Panc1 (cell line): ENCODE data around the gene KRTAP4-5. TPM values are rescaled to one million over a fixed set of nuclear protein-coding genes. Genes with fewer than 3 reads are reported as not detected.

Experiments
- ATAC-seq: fragments of 200-7000 bp; cut with Tn5 transposase; 2 replicates; pipeline ENCODE4 v1.9.1; 2020; ENCODE audit warnings: mild to moderate bottlenecking, moderate library complexity
- BruUV-seq: library from RNA; stranded (reverse); fragments of 400-500 nt; replicated peaks from 2 replicates; lab custom pipeline; 2021; lab: Mats Ljungman, UMichigan
- CTCF ChIA-PET: fragments of 300-600 bp; sonication (Branson Sonifier 250); formaldehyde crosslinking; loops from one replicate; lab custom pipeline; 2022; ENCODE audit warnings: antibody characterized with exemption; lab: Charles Lee
- POLR2A ChIA-PET: fragments of 300-600 bp; sonication (Branson Sonifier 250); formaldehyde crosslinking; loops from one replicate; lab custom pipeline; 2022; ENCODE audit warnings: antibody characterized with exemption; lab: Charles Lee
- DNase-seq: peaks from one replicate; pipeline ENCODE4 v3.0.0-alpha.2; 2010; ENCODE audit warnings: low read depth, low spot score
- H3K27ac ChIP-seq: 2 replicates; pipeline ENCODE4 v1.5.1; 2011; ENCODE audit warnings: mild to moderate bottlenecking, low read length, inconsistent platforms
- H3K27me3 ChIP-seq: fragments of 200-500 bp; sonication (Bioruptor generic); 2 replicates; pipeline ENCODE4 v1.6.0; 2014; ENCODE audit warnings: low read length, inconsistent platforms; ENCODE audit not compliant: control insufficient read depth, insufficient read depth
- H3K36me3 ChIP-seq: fragments of 200-500 bp; sonication (Bioruptor generic); 2 replicates; pipeline ENCODE4 v1.5.1; 2014; ENCODE audit warnings: inconsistent platforms, mild to moderate bottlenecking, low read length, moderate library complexity; ENCODE audit not compliant: control insufficient read depth, insufficient read depth
- H3K4me1 ChIP-seq: 2 replicates; pipeline ENCODE4 v1.5.1; 2011; ENCODE audit warnings: inconsistent platforms, mild to moderate bottlenecking, low read length, moderate library complexity; ENCODE audit not compliant: control insufficient read depth, insufficient read depth
- H3K4me3 ChIP-seq, 2 experiments: 2 replicates each; pipeline ENCODE4 v1.5.1; 2011 to 2012; ENCODE audit warnings: low read depth in 2 of 2, low read length in 2 of 2, mild to moderate bottlenecking in 2 of 2, inconsistent platforms in 1 of 2, moderate library complexity in 1 of 2
- H3K9me3 ChIP-seq: fragments of 200-500 bp; sonication (Bioruptor generic); 2 replicates; pipeline ENCODE4 v1.5.1; 2014; ENCODE audit warnings: low read depth, mild to moderate bottlenecking, inconsistent platforms, low read length, moderate library complexity; ENCODE audit not compliant: control insufficient read depth, insufficient read depth
- POLR2AphosphoS5 ChIP-seq: IDR thresholded peaks from 2 replicates; pipeline ENCODE4 v1.6.1; 2012; ENCODE audit warnings: mild to moderate bottlenecking, low read depth, low read length, moderate library complexity
- SIN3A ChIP-seq: IDR thresholded peaks from 2 replicates; pipeline ENCODE4 v1.6.1; 2012; ENCODE audit warnings: low read depth, mild to moderate bottlenecking, low read length, moderate library complexity, borderline replicate concordance; ENCODE audit not compliant: insufficient read depth
- TCF7L2 ChIP-seq: IDR thresholded peaks from 2 replicates; pipeline ENCODE4 v1.6.1; 2011; ENCODE audit warnings: mild to moderate bottlenecking, low read depth, low read length, inconsistent platforms
- in situ Hi-C: cut with HindIII; loops from 2 replicates; pipeline ENCODE4 v1.10.0; 2016; ENCODE audit warnings: low sequenced_read_pairs, low pct_unique_long_range_greater_than_20kb
- intact Hi-C: fragments of 100-400 bp; cut with micrococcal nuclease; formaldehyde crosslinking; loops from one replicate; pipeline ENCODE4 v1.10.0; 2022; ENCODE audit not compliant: unreplicated experiment
- total RNA-seq: library from RNA; stranded (reverse); gene quantifications from one replicate; pipeline ENCODE4 v1.2.1, GENCODE V29; 2021; ENCODE audit not compliant: unreplicated experiment
- TF ChIP-seq, protein P1 (sequence below), 2 experiments: IDR thresholded peaks; 2 replicates each; pipeline ENCODE4 v1.6.1; 2011 to 2012; ENCODE audit warnings: low read depth in 2 of 2, control low read depth in 1 of 2, low read length in 1 of 2, mild to moderate bottlenecking in 1 of 2, moderate library complexity in 1 of 2; ENCODE audit not compliant: insufficient read depth in 1 of 2
- TF ChIP-seq, protein P2 (sequence below): fragments of 450-650 bp; IDR thresholded peaks from 2 replicates; pipeline ENCODE4 v1.5.1; 2017; ENCODE audit warnings: mild to moderate bottlenecking

The KRTAP4-5 gene
- total RNA-seq, 1 experiment from 2014 or later = not detected

DNA sequence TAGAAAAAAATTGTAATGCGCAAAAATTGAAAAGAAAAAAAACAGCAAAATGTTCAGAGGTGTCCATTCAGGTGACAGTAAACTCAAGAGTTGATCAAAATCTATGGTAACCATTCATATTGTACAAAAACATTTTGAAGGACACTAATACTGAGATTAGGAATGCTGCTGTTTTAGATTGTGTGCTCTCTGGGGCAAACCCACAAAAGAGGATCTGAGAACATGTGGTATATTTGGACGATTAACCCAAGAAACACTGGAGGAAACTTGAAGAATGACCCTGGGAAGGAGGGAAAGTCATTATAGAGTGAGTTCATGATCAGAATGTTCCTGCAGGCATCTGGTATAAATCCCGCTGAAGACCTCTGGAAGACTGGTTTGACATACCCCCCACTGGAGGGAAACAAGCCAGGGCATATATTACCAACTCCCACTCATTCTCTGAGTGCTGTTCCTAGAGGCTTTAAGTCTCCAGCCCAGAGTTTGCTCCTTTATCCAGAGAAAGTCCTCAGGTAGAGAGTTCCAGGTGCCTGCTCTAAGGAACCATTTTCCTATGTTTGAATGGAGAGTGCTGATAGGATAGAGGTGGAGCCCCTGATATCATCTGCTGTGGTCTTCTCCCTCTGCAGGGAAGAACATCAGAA, 27.2 kb upstream of the KRTAP4-5 start:
- H3K9me3 ChIP-seq = no peaks in the 10 kb centered on the region
- peaks cover 15% of the 10 kb centered on the region for H3K27me3 ChIP-seq
- CTCF ChIA-PET = no interaction called here
- POLR2A ChIA-PET = no interaction called here
- no peaks in the 10 kb centered on the region for H3K4me1 ChIP-seq
- DNase-seq (no peak), ATAC-seq (no peak)
- TF ChIP-seq TCF7L2 (no peak), POLR2AphosphoS5 (no peak), SIN3A (no peak)
- TF ChIP-seq, protein P1, sequence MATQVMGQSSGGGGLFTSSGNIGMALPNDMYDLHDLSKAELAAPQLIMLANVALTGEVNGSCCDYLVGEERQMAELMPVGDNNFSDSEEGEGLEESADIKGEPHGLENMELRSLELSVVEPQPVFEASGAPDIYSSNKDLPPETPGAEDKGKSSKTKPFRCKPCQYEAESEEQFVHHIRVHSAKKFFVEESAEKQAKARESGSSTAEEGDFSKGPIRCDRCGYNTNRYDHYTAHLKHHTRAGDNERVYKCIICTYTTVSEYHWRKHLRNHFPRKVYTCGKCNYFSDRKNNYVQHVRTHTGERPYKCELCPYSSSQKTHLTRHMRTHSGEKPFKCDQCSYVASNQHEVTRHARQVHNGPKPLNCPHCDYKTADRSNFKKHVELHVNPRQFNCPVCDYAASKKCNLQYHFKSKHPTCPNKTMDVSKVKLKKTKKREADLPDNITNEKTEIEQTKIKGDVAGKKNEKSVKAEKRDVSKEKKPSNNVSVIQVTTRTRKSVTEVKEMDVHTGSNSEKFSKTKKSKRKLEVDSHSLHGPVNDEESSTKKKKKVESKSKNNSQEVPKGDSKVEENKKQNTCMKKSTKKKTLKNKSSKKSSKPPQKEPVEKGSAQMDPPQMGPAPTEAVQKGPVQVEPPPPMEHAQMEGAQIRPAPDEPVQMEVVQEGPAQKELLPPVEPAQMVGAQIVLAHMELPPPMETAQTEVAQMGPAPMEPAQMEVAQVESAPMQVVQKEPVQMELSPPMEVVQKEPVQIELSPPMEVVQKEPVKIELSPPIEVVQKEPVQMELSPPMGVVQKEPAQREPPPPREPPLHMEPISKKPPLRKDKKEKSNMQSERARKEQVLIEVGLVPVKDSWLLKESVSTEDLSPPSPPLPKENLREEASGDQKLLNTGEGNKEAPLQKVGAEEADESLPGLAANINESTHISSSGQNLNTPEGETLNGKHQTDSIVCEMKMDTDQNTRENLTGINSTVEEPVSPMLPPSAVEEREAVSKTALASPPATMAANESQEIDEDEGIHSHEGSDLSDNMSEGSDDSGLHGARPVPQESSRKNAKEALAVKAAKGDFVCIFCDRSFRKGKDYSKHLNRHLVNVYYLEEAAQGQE (IDR thresholded peaks at IDR 0.05; ENCODE audit: insufficient read depth in 1 of 2, low read depth in 2 of 2, low read length in 1 of 2) = no peak
- TF ChIP-seq, protein P2, sequence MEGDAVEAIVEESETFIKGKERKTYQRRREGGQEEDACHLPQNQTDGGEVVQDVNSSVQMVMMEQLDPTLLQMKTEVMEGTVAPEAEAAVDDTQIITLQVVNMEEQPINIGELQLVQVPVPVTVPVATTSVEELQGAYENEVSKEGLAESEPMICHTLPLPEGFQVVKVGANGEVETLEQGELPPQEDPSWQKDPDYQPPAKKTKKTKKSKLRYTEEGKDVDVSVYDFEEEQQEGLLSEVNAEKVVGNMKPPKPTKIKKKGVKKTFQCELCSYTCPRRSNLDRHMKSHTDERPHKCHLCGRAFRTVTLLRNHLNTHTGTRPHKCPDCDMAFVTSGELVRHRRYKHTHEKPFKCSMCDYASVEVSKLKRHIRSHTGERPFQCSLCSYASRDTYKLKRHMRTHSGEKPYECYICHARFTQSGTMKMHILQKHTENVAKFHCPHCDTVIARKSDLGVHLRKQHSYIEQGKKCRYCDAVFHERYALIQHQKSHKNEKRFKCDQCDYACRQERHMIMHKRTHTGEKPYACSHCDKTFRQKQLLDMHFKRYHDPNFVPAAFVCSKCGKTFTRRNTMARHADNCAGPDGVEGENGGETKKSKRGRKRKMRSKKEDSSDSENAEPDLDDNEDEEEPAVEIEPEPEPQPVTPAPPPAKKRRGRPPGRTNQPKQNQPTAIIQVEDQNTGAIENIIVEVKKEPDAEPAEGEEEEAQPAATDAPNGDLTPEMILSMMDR = no peak
- intact Hi-C loops (no loop called here), in situ Hi-C loops (no loop called here)
- no peak overlapping the region for H3K4me3 ChIP-seq
- H3K27ac ChIP-seq = no peak overlapping the region
- H3K36me3 ChIP-seq = no peaks in the 10 kb centered on the region
- BruUV-seq = no TSS peak

DNA sequence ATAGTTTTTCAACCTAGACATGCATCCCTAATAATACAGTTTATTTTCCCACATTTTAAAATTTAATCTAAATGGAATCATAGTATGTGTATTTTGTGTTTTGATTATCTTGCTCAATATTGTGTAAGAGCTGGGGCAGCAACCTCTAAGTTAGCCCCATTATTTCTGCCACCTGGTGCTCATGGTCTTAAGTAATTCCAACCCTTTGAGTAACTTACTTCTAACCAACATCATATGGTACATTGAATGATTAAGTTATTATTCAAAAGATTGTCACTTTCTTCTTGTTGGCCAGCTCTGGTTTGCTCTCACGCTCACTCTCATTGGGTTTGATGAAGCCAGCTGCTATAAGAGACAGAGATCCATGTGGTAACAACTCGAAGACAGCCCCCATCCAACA, 22.3 kb upstream of the KRTAP4-5 start:
- no peak for DNase-seq
- H3K27me3 ChIP-seq = peaks cover 18% of the 10 kb centered on the region
- H3K4me3 ChIP-seq = no peak overlapping the region
- no peak for ATAC-seq
- in situ Hi-C loops = no loop called here
- intact Hi-C loops = no loop called here
- no peaks in the 10 kb centered on the region for H3K36me3 ChIP-seq
- ChIA-PET POLR2A (no interaction called here), CTCF (no interaction called here)
- H3K4me1 ChIP-seq = no peaks in the 10 kb centered on the region
- no peak for TF ChIP-seq SIN3A
- no peak for TF ChIP-seq POLR2AphosphoS5
- TF ChIP-seq TCF7L2 = no peak
- TF ChIP-seq, protein P2 = no peak
- TF ChIP-seq, protein P1 (IDR thresholded peaks at IDR 0.05; ENCODE audit: insufficient read depth in 1 of 2, low read depth in 2 of 2, low read length in 1 of 2) = no peak
- no peak overlapping the region for H3K27ac ChIP-seq
- no peaks in the 10 kb centered on the region for H3K9me3 ChIP-seq
- no TSS peak for BruUV-seq
